Tibial nerve (tissue), 4 donors: Measurements from ENCODE around the gene TXNRD3.

Experiments
- EP300 ChIP-seq, 2 donors: sonication (generic); formaldehyde crosslinking; IDR thresholded peaks; one replicate each; pipeline ENCODE4 v1.6.1; 2017; ENCODE audit warnings: antibody characterized with exemption in 2 of 2, mild to moderate bottlenecking in 1 of 2
- TF ChIP-seq, protein P1 (sequence below), 5 experiments: fragments of 200-600 bp in 3 of 5; fragments of 450-650 bp in 2 of 5; sonication (generic) in 3 of 5; IDR thresholded peaks; one replicate each; pipeline ENCODE4 v1.5.1; 2016 to 2019; ENCODE audit warnings: antibody characterized with exemption in 5 of 5, mild to moderate bottlenecking in 3 of 5, moderate library complexity in 2 of 5

DNA sequence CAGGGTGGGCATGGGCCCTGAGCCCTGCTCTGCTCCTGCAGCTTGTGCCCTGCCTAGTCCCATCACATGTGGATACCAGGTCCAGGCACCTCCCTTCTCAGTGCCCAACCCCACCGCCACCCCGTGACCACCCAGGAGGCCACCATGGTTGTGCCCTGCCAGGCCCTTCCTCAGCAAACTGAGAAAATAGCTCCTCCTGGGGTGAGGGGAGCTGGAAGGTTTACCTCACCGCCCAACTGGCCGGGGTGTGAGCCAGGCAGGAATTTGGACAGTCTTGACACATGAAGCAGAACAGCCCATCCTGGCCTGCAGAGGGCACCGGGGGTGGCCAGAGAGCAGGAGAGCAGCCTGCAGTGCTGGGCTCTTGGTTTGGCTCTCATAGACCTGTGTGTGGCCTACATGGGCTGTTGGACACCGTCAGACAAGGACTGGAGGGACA is 84.8 kb downstream of the TXNRD3 start:
- TF ChIP-seq, protein P1, sequence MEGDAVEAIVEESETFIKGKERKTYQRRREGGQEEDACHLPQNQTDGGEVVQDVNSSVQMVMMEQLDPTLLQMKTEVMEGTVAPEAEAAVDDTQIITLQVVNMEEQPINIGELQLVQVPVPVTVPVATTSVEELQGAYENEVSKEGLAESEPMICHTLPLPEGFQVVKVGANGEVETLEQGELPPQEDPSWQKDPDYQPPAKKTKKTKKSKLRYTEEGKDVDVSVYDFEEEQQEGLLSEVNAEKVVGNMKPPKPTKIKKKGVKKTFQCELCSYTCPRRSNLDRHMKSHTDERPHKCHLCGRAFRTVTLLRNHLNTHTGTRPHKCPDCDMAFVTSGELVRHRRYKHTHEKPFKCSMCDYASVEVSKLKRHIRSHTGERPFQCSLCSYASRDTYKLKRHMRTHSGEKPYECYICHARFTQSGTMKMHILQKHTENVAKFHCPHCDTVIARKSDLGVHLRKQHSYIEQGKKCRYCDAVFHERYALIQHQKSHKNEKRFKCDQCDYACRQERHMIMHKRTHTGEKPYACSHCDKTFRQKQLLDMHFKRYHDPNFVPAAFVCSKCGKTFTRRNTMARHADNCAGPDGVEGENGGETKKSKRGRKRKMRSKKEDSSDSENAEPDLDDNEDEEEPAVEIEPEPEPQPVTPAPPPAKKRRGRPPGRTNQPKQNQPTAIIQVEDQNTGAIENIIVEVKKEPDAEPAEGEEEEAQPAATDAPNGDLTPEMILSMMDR (IDR thresholded peaks at IDR 0.05): no peak
- no peak for TF ChIP-seq EP300 (IDR thresholded peaks at IDR 0.05)
